GM18867 (cell line): Measurements from ENCODE around the gene MTUS2.
"Not testable (repeated sequence)": the region's sequence is repeated elsewhere in the genome, so short reads cannot be mapped to it uniquely, and the experiment has no call there.

Experiments
- ATAC-seq: cut with Tn5 transposase; IDR thresholded peaks from one replicate; pipeline ENCODE4 v1.9.1; 2021; ENCODE audit warnings: mild to moderate bottlenecking, moderate library complexity; ENCODE audit not compliant: unreplicated experiment

MTUS2 gene

DNA sequence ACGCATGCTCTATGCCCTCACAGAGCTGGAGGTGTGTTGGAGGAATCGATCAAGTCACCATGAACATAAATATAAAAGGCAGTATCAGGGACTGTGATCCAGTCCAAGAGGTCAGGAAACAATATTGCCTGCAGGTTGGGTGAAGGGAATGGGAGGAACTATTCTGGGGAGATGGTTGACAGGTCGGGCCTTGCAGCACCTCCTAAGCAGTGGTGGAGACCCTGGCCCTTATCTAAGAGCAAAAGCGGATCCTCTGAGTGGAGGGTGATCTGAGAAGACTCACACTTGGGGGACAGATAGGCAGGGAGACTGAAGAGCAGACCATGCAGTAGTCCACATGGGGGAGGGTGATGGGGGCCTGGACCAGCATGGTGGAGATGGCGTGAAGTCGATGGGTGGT is 561.9 kb downstream of the MTUS2 start:
- ATAC-seq = no peak

DNA sequence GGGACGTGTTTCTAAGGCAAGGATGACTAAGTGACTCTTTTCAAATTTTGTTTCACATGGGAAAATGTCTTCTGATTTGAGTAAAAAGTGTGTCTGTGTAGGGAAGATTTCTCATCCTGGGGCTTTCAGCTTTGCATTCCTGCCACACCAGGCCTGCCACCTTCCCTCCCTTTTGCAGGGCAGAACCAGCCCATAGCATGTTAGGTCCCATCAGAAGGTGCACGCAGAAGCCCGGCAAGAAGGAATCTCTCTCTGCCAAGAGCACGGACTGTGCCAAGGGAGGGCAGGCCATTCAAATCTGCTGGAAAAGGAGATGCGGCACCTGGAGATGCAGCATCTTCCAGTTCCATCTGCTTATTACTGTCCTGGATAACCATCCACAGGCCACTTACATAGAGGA is 563.3 kb downstream of the MTUS2 start:
- no peak for ATAC-seq

GRCh38 chr13:29384466-29384865 is 564.3 kb downstream of the MTUS2 start:
- ATAC-seq = no peak

- ATAC-seq = no peak
Measured at GRCh38 chr13:29384871-29385270, 564.7 kb downstream of the MTUS2 start.

DNA sequence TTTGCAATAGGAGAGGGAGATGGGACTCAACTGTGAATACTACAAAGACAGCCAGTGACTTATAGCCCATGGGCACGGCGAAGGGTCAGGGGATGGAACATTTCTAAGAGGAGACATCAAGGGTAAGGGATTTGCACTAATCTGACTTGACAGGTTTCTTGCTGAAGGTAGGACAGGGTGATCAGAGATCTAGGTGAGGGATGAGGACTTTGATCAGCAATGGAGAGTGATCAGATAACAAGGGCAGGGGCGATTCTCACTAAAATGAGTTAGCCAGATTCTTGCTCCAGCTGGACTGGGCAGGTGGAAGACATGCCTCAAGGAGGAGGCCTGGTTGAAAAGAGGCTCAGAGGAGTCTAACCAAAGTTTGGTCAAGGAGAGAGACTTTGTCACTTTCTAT is 566.1 kb downstream of the MTUS2 start:
- no peak for ATAC-seq

DNA sequence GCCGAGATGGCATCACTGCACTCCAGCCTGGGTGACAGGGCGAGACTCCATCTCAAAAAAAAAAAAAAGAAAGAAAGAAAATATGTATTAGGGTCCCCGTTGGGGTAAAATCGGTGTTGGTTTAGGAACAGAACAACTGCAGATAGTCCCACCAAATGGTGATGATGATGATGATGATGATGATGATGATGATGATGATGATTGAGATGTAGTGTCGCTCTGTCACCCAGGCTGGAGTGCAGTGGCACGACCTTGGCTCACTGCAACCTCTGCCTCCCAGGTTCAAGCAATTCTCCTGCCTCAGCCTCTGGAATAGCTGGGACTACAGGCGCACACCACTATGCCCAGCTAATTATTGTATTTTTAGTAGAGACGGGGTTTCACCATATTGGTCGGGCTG is 570.5 kb downstream of the MTUS2 start:
- not testable (repeated sequence) for ATAC-seq

GRCh38 chr13:29396446-29396845 is 576.3 kb downstream of the MTUS2 start:
- ATAC-seq = no peak

DNA sequence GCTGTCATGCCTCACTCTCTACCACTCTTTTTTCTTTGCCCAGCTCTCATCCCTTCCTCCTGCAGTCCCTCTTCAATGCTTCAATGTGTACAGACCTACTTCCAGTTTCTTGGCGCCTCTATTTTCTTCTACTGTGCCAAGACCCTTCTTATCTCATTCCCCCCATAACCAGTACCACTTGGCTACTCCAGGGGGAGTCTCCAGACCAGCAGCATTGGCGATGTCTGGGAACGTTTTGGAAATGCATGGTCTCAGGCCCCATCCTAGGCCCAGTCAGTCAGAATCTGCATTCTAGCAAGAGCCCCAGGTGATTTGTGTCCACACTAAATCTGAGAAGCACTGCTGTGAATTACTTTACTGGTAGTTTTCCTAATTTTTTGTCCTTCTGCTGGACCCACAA is 577.1 kb downstream of the MTUS2 start:
- no peak for ATAC-seq

GRCh38 chr13:29402166-29402636 is 582.1 kb downstream of the MTUS2 start:
- no peak for ATAC-seq

GRCh38 chr13:29405401-29405800 is 585.3 kb downstream of the MTUS2 start:
- ATAC-seq = no peak

DNA sequence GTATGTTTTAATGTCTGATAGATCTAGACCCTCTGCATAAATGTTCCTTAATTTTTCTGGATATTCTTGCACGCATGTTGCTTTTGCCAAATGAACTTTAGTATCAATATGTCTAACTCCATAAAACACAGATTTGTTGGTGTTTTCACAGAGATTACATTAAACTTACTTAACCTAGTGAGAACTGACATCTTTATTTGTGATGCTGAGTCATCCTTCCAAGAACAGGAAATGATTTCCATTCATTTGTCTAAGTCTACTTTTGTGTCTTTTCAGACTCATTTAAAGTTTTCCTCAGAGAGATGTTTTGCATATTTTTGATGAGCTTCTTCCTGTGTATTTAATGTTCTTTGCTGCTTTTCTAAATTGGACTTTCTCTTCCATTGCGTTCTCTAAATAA is 591.3 kb downstream of the MTUS2 start:
- no peak for ATAC-seq

- ATAC-seq = no peak
Measured at GRCh38 chr13:29418026-29418425, 597.9 kb downstream of the MTUS2 start.

GRCh38 chr13:29421118-29421517 is 601.0 kb downstream of the MTUS2 start:
- ATAC-seq = no peak

GRCh38 chr13:29422015-29422414 is 601.9 kb downstream of the MTUS2 start:
- no peak for ATAC-seq

- no peak for ATAC-seq
Measured at GRCh38 chr13:29423050-29423449, 602.9 kb downstream of the MTUS2 start.

GRCh38 chr13:29427937-29428309 is 607.8 kb downstream of the MTUS2 start:
- no peak for ATAC-seq

GRCh38 chr13:29428310-29429181 is 608.4 kb downstream of the MTUS2 start:
- ATAC-seq = no peak

GRCh38 chr13:29429286-29429900 is 609.3 kb downstream of the MTUS2 start:
- no peak for ATAC-seq

GRCh38 chr13:29434217-29434945 is 614.2 kb downstream of the MTUS2 start:
- ATAC-seq = peak; percentile 94

DNA sequence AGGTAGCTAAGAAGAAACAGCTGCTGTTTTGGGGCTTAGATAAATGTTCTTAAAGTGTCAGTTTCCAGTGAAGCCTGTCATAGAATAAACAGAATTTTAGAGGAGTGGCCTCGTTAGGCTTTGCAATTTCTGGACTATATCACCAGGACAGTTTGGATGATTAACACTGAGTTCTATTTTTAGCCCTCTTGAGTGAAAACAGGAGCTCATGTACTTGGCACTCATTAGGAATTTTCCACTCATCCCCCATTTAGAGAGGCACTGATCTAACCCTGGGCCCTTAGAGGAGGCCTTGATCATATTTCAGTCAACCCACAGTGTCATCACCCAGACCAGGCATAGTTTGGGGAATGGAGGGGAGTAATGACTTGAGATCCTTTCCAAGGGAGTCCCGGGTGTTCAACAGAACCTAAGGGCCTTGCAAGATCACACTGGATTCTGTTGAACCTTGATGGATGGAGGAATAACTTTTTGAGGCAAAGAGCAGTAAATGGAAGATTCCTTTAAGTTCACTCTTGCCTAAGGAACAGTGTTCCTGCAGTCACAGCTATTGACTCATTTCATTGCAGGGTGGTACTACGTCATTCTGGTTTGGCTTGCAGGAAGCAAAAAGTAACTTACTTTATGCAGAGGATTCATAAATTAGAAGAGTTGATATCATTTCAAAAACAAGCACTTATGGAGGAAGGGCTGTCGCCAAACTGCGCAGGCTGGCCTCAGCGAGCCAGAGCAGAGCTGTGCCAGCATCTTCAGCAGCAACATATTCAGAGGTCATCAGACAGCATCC is 615.2 kb downstream of the MTUS2 start:
- no peak for ATAC-seq

DNA sequence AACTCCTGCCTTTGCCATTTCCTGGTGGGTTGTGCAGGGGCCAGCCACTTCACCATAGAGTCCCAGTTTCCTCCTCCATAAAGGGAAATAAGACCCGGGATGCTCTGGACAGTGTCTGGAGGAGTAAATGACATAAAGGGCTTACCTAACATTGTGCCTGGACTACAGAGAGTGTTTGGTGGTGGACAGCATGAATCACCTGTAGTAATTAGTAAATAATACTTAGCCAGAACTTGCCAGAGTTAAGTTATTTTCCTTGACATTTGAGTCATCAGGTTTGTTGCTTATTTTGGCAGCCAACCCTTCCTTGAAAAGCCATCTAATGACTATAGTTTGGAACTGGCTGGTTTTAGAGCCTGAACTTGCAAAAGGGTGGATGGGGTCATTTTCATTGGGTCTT is 616.2 kb downstream of the MTUS2 start:
- ATAC-seq = no peak
